Loucy (cell line): ENCODE data around the gene EXOC7.

Experiments used
- H2AFZ ChIP-seq: fragments of 200-600 bp; sonication (generic); 2 replicates; pipeline ENCODE4 v1.6.0; 2016; ENCODE audit warnings: antibody characterized with exemption, mild to moderate bottlenecking, low read length, moderate library complexity
- H3F3A ChIP-seq: fragments of 200-600 bp; 2 replicates; pipeline ENCODE4 v1.6.0; 2016; ENCODE audit warnings: antibody characterized with exemption, low read depth, mild to moderate bottlenecking
- H3K27me3 ChIP-seq: fragments of 200-600 bp; sonication (generic); 2 replicates; pipeline ENCODE4 v1.6.1; 2014; ENCODE audit warnings: low read length, mild to moderate bottlenecking; ENCODE audit not compliant: insufficient read depth, poor library complexity, severe bottlenecking
- H3K36me3 ChIP-seq: fragments of 200-600 bp; sonication (generic); 2 replicates; pipeline ENCODE4 v1.6.1; 2016; ENCODE audit warnings: low read length; ENCODE audit not compliant: insufficient read depth
- H3K4me1 ChIP-seq: fragments of 200-600 bp; sonication (generic); 2 replicates; pipeline ENCODE4 v1.5.1; 2014; ENCODE audit warnings: low read length, mild to moderate bottlenecking; ENCODE audit not compliant: insufficient read depth, poor library complexity, severe bottlenecking
- H3K4me2 ChIP-seq: fragments of 200-600 bp; sonication (generic); 2 replicates; pipeline ENCODE4 v1.6.0; 2014; ENCODE audit warnings: antibody characterized with exemption, low read length, low read depth, mild to moderate bottlenecking; ENCODE audit not compliant: poor library complexity, severe bottlenecking
- H3K4me3 ChIP-seq: fragments of 200-600 bp; sonication (generic); 2 replicates; pipeline ENCODE4 v1.5.1; 2014; ENCODE audit warnings: low read length, mild to moderate bottlenecking, mixed read lengths; ENCODE audit not compliant: poor library complexity, severe bottlenecking
- H3K79me2 ChIP-seq: fragments of 200-600 bp; sonication (generic); 2 replicates; pipeline ENCODE4 v1.6.1; 2014; ENCODE audit warnings: low read length; ENCODE audit not compliant: insufficient read depth
- H3K9ac ChIP-seq: fragments of 200-600 bp; sonication (generic); 2 replicates; pipeline ENCODE4 v1.6.0; 2014; ENCODE audit warnings: mild to moderate bottlenecking, low read depth, low read length, moderate library complexity; ENCODE audit not compliant: poor library complexity, severe bottlenecking
- H3K9me2 ChIP-seq: fragments of 200-600 bp; sonication (generic); replicated peaks from 2 replicates; pipeline ENCODE4 v1.6.1; 2016; ENCODE audit warnings: low read depth, low read length, mixed read lengths
- H3K9me3 ChIP-seq: fragments of 200-600 bp; sonication (generic); 2 replicates; pipeline ENCODE4 v1.6.1; 2014; ENCODE audit warnings: mild to moderate bottlenecking, antibody characterized with exemption, low read length, low read depth; ENCODE audit not compliant: insufficient read depth
- H4K20me1 ChIP-seq: fragments of 200-600 bp; sonication (generic); 2 replicates; pipeline ENCODE4 v1.6.0; 2014; ENCODE audit warnings: antibody characterized with exemption, low read length, mild to moderate bottlenecking; ENCODE audit not compliant: insufficient read depth, poor library complexity, severe bottlenecking
- EZH2phosphoT487 ChIP-seq: fragments of 200-600 bp; IDR thresholded peaks from 2 replicates; pipeline ENCODE4 v1.6.1; 2018; ENCODE audit warnings: antibody characterized with exemption, mild to moderate bottlenecking, moderate library complexity, borderline replicate concordance
- TF ChIP-seq, protein P1 (sequence below): fragments of 200-600 bp; sonication (generic); conservative IDR thresholded peaks from 2 replicates; pipeline ENCODE4 v1.5.1; 2014; ENCODE audit warnings: mild to moderate bottlenecking, antibody characterized with exemption, low read length

The EXOC7 gene

GRCh38 chr17:76125391-76125675 is 21.7 kb upstream of the EXOC7 start:
- no peaks in the 10 kb centered on the region for H3K36me3 ChIP-seq
- H3K9me2 ChIP-seq: no peaks in the 10 kb centered on the region
- no peaks in the 10 kb centered on the region for H3K9me3 ChIP-seq

GRCh38 chr17:76124582-76125390 is 21.2 kb upstream of the EXOC7 start:
- Histone ChIP-seq H2AFZ (no peak overlapping the region), H4K20me1 (no peaks in the 10 kb centered on the region), H3K9ac (no peak overlapping the region), H3K4me3 (no peak overlapping the region), H3K9me2 (no peaks in the 10 kb centered on the region), H3K4me1 (no peaks in the 10 kb centered on the region), H3F3A (no peaks in the 10 kb centered on the region), H3K4me2 (no peak overlapping the region), H3K9me3 (no peaks in the 10 kb centered on the region), H3K79me2 (no peaks in the 10 kb centered on the region), H3K27me3 (no peaks in the 10 kb centered on the region), H3K36me3 (no peaks in the 10 kb centered on the region)
- TF ChIP-seq, protein P1, sequence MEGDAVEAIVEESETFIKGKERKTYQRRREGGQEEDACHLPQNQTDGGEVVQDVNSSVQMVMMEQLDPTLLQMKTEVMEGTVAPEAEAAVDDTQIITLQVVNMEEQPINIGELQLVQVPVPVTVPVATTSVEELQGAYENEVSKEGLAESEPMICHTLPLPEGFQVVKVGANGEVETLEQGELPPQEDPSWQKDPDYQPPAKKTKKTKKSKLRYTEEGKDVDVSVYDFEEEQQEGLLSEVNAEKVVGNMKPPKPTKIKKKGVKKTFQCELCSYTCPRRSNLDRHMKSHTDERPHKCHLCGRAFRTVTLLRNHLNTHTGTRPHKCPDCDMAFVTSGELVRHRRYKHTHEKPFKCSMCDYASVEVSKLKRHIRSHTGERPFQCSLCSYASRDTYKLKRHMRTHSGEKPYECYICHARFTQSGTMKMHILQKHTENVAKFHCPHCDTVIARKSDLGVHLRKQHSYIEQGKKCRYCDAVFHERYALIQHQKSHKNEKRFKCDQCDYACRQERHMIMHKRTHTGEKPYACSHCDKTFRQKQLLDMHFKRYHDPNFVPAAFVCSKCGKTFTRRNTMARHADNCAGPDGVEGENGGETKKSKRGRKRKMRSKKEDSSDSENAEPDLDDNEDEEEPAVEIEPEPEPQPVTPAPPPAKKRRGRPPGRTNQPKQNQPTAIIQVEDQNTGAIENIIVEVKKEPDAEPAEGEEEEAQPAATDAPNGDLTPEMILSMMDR: peak; percentile 48
- TF ChIP-seq EZH2phosphoT487: no peak

More at GRCh38 chr17:76125391-76125675, 21.7 kb upstream of the EXOC7 start:
- no peak overlapping the region for H3K4me3 ChIP-seq
- no peaks in the 10 kb centered on the region for H3K79me2 ChIP-seq
- H3F3A ChIP-seq: no peaks in the 10 kb centered on the region
- H3K4me2 ChIP-seq: no peak overlapping the region
- H3K27me3 ChIP-seq: no peaks in the 10 kb centered on the region
- H4K20me1 ChIP-seq: no peaks in the 10 kb centered on the region
- TF ChIP-seq, protein P1: no peak
- no peak for TF ChIP-seq EZH2phosphoT487
- H3K9ac ChIP-seq: no peak overlapping the region
- no peak overlapping the region for H2AFZ ChIP-seq
- no peaks in the 10 kb centered on the region for H3K4me1 ChIP-seq

DNA sequence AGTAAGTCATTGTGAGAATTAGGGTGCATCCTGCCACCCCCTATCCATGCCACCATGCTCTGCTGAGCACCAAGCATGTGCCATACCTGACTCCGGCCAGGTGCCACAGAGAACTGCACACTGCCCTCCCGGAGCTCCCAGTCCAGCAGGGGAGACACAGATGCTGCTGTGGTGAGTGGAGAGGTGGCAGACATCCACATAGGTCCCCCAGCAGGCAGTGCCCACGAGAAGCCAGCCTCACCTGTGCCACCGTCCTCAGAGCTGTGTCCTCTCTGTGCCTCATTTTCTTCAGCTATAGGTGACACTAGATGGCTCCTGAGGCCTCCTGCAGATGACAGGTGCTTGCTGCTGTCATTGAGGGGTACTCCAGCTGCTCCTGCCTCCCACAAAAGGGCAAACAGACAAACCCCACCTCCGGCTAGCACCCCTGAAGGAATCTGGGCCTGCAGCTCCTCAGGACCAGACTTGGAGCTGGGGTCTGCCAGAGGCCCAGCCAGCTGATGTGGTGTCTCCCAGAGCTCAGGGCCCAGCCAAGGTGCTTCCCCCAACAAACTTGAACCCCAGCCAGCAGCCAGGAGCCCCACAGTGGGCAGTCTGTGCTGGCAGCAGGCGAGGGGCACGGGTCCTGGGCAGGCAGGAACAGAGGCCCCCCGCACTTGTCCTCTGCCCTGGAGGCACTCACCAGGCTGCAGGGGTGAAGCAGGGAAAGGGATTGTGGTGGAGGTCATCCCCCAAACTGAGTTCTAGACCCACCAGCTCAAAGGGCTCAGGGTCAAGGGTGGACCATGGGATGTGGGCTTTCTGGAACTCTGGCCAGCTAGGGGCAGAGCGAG is 20.4 kb upstream of the EXOC7 start:
- H3K79me2 ChIP-seq: no peaks in the 10 kb centered on the region
- TF ChIP-seq, protein P1: no peak
- no peak for TF ChIP-seq EZH2phosphoT487
- H3K27me3 ChIP-seq: no peaks in the 10 kb centered on the region
- H3K4me2 ChIP-seq: no peak overlapping the region
- H3K36me3 ChIP-seq: no peaks in the 10 kb centered on the region
- no peaks in the 10 kb centered on the region for H4K20me1 ChIP-seq
- no peak overlapping the region for H3K4me3 ChIP-seq
- H3K9me3 ChIP-seq: no peaks in the 10 kb centered on the region
- H3K4me1 ChIP-seq: no peaks in the 10 kb centered on the region
- H3F3A ChIP-seq: no peaks in the 10 kb centered on the region
- no peaks in the 10 kb centered on the region for H3K9me2 ChIP-seq
- H2AFZ ChIP-seq: no peak overlapping the region
- H3K9ac ChIP-seq: no peak overlapping the region
